C1 segment of cervical spinal cord (tissue), 14 donors: ENCODE data around the gene IDUA.
A peak's percentile ranks its signal among the peaks of the same experiment; 100 is the strongest.
"Not testable (repeated sequence)": the region's sequence is repeated elsewhere in the genome, so short reads cannot be mapped to it uniquely, and the experiment has no call there.

Source experiments
- DNase-seq, 14 donors: peaks; one replicate each; lab custom pipeline; 2025; lab: John Stamatoyannopoulos, UW

The IDUA gene

GRCh38 chr4:986879-987623 lies at the start of gene IDUA:
Gene IDUA, plus strand, starts transcription at chr4:987044. Its CDS starts 41 bp downstream, at chr4:987085.
- peak in 13 of 14 donors; percentile 33 to 89 (median 72) for DNase-seq

- not testable (repeated sequence) for DNase-seq
These were observed 47.3 kb upstream of the IDUA start for GRCh38 chr4:939508-939907.

GRCh38 chr4:945274-946102 lies 41.4 kb upstream of the IDUA start:
- no peak for DNase-seq

DNA sequence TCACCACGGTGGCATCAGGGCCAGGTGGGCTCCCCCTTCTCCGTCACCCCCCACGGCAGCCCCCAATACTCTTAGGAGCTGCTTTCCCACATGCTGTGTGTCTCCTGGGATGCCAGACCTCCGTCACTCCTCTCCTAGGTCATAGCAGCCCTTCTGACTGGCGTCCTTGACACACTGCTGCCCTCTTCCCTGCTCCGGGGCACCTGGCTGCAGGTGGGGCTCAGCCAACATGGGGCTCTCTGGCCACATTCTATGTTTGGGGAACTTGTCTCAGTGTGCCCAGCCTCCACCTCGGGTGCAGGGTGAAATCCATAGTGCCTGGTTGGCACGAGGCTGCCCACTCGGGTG lies 40.8 kb upstream of the IDUA start:
- DNase-seq, result no peak

GRCh38 chr4:946517-947471 lies 40.0 kb upstream of the IDUA start:
- DNase-seq, result no peak

DNA sequence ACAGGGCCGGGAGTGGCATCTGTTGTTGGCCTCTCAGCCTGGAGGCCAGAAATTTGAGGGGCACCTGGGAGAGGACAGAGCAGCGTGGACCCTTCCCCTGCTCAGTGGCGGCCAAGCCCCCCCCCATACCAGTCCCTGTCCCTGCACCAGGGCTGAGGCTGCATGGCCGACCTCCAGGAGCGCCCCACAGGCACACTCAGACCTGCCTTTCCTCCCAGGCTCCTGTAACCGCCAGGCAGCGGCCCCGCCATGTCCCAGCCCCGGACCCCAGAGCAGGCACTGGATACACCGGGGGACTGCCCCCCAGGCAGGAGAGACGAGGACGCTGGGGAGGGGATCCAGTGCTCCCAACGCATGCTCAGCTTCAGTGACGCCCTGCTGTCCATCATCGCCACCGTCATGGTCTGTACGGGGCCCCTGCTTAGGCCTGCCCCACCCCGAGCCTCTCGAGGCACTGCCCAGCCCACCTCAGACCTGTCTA lies 39.3 kb upstream of the IDUA start:
- no peak for DNase-seq

- peak in 1 of 14 donors; percentile 50 for DNase-seq
These were observed 38.5 kb upstream of the IDUA start for GRCh38 chr4:948101-948935.

GRCh38 chr4:948936-949300 lies 37.9 kb upstream of the IDUA start:
- no peak for DNase-seq

DNA sequence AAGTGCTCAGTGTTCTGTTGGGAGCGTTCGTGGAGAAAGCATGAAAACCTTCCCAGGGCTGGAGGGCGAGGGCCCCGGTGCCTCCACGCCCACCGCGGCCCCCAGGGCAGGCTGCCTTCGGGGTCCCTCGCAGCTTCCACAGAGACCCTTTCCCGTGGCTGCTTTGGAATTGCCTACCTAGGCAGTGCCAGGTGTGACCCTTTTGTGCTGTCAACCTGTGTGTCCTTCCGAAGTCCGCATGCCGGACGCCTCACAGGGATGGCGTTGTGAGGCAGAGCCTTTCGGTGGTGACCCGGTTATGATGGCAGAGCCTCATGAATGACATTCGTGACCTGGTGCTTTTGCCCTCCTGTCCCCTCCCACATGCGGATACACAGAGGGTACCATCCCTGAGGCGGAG lies 37.2 kb upstream of the IDUA start:
- no peak for DNase-seq

GRCh38 chr4:950136-951020 lies 36.5 kb upstream of the IDUA start:
- no peak for DNase-seq

DNA sequence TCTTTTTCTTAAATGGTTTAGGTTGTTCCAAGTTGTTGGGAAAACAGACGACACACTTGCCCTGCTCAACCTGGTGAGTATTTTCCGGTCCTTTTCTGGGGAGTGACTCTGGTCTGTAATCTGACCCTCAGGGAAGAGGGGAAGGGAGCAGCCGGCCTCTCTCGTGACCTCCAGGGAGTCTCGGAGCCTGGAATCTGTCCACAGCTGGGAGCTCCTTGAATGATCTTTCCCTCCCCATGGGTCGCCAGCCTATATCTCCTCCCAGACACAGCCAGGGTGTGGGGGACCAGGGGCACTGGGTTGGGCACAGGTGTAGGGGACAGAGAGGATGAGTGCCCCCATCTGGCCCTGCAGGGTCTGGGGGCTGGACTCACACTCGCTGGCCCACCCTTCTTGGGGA lies 35.7 kb upstream of the IDUA start:
- no peak for DNase-seq

DNA sequence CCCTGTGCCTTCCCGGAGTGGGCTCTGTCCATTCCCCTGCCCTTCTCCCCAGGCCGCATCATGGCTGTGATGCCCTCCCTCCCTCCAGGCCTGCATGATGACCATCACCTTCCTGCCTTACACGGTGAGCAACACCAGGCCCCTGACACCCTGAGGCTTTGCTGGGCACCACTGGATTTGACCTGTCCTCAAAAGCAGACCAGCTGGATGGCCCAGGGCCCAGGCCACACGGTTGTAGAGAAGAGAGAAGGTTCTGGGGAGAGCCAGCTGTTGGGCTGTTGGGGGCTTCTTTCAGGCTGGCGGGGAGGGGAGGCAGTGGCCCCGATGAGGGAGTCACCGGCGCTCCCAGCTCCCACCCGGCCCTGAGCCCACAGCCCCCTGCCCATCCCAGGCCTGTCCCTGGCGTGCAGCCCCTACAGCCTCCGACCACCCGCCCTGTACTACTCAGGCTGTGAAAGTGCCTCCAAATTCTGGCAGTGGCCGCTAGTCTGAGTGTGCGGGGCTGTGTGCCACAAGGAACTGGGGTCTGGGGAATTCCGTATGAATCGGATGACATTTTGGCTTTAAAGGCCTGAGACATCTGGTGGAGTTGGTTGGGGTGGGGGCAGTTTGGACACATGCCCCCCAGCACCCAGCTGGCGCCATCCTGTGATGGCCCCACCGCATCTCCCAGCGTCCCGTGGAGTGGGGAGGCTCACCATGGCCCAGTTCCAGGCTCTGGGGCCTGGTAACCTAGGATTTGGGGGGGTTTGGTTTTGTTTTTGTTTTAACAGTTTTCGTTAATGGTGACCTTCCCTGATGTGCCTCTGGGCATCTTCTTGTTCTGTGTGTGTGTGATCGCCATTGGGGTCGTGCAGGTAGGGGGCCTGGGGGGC lies 35.0 kb upstream of the IDUA start:
- no peak for DNase-seq

- no peak for DNase-seq
These were observed 33.8 kb upstream of the IDUA start for GRCh38 chr4:952881-953573.

GRCh38 chr4:953574-953915 lies 33.3 kb upstream of the IDUA start:
- no peak for DNase-seq

DNA sequence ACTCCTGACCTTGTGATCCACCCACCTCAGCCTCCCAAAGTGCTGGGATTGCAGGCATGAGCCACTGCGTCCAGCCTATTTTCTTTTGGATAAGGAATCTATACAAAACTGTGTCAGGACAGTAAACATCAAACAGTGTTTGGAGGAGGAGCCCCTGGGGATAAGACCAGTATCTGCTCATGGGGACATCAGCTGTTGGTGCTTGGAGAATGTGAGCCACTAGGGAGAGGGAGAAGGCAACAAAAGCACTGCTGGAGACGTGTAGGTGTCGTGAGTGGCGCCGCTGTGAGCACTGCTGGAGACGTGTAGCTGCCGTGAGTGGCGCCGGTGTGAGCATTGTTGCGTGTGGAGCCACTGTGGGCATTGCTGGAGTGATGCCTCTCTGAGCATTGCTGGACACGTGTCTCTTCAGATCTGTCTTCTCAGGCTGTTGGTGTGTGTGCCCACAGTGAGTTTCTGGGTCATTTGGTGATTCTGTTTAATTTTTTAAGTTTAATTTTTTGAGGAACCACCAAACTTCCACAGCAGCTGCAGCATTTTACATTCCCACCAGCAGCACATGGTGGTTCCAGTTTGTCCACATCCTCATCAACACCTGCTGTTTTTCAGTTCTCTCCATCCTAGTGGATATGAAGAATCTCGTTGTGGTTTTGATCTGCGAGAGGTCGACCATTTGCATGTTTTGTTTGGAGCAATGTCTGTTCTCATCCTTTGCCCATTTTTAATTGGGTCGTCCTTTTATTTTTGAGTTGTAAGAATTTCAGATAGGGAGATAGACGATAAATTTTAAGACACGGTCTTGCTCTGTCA lies 32.4 kb upstream of the IDUA start:
- no peak for DNase-seq

- DNase-seq, result no peak
These were observed 31.5 kb upstream of the IDUA start for GRCh38 chr4:955161-955921.

- no peak for DNase-seq
These were observed 30.9 kb upstream of the IDUA start for GRCh38 chr4:955931-956381.
